Epithelial cell of esophagus (primary cell): ENCODE measurements around the gene ADGRB2.
A peak's percentile ranks its signal among the peaks of the same experiment; 100 is the strongest.

ENCODE experiments used
- DNase-seq: peaks from one replicate; pipeline ENCODE4 v3.0.0; 2010; ENCODE audit warnings: low read depth
- H3K4me3 ChIP-seq: 2 replicates; pipeline ENCODE4 v1.5.1; 2011; ENCODE audit warnings: mild to moderate bottlenecking, low read length, control low read depth
- CTCF ChIP-seq: IDR thresholded peaks from 2 replicates; pipeline ENCODE4 v1.5.1; 2011; ENCODE audit warnings: low read depth, mild to moderate bottlenecking, low read length, control low read depth, inconsistent platforms; ENCODE audit not compliant: insufficient read depth; ENCODE audit errors: missing control alignments

The ADGRB2 gene

GRCh38 chr1:31690921-31691320 is 73.2 kb downstream of the ADGRB2 start:
- no peak for TF ChIP-seq CTCF
- H3K4me3 ChIP-seq: no peak overlapping the region
- DNase-seq: no peak

GRCh38 chr1:31689854-31690253 is 74.3 kb downstream of the ADGRB2 start:
- no peak for TF ChIP-seq CTCF
- no peak overlapping the region for H3K4me3 ChIP-seq
- DNase-seq: peak; percentile 97

DNA sequence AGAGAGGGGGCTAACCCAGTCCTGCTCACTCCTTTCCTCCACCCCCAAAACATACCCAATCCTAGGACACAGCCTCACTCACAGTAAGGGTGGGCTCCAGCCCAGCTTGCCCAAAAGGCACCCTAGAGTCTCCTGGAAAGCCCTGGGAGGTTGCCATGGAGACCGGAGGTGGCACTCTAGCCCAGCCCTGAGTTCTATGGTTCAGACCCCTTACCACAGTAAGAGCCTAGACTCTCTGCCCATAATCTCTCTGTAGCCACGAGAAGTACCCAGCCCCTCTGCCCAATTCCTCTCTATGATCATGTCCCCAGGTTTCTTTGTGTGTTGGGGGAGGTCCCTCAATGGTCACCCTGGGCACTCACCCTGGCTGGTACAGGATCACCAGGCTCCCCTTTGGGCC is 74.8 kb downstream of the ADGRB2 start:
- no peak for TF ChIP-seq CTCF
- H3K4me3 ChIP-seq: no peak overlapping the region
- DNase-seq: no peak

DNA sequence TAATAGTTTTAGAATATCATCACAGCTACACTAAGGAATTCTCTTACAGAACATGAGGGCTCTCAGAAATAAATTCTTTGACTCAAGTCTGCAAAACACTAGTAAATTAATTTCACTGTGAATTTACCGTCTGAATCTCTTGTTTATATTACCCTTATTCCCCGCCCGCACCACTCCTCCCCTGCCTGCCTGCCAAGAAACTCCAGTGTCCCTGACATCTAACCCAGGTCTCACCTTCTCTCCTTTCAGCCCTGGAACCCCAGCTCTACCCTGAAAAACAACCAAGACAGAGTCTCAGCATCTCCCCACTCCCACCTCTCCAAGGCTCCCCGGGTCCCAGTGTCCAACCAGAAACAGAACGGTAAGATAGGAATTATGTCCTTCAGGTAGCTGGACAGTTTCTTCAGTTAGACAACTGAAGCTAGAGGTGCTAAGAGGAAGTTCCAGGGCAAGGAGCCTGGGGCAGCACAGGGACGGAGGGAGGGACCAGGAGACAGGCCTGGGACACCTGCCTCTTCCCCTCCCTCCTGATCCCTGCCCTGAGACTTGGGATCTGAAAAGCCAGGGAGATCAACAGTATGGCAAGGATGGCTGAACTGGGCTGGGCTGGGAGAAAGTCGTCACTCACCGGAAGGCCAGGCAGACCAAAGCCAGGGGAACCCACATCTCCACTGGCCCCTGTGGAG is 75.8 kb downstream of the ADGRB2 start:
- DNase-seq: no peak
- no peak for TF ChIP-seq CTCF
- no peak overlapping the region for H3K4me3 ChIP-seq

DNA sequence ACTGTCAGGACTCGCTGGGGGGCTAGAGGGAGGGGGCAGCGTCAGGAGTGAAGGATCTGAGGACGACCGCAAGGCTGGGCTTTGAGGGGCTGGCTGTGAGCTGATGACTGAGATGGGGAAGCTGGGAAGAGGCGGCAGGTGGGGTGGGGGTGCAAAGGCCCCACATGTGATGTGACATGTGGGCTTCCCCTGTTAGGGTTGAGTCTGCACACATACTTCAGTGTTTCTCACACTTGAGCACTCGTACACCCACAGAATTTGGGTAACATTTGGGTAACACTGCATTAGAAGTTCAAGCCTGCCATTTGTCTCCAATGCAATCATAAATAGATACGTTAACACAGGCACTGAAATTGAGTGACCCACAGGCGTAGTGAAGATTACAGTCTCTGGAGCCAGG is 76.5 kb downstream of the ADGRB2 start:
- no peak for DNase-seq

DNA sequence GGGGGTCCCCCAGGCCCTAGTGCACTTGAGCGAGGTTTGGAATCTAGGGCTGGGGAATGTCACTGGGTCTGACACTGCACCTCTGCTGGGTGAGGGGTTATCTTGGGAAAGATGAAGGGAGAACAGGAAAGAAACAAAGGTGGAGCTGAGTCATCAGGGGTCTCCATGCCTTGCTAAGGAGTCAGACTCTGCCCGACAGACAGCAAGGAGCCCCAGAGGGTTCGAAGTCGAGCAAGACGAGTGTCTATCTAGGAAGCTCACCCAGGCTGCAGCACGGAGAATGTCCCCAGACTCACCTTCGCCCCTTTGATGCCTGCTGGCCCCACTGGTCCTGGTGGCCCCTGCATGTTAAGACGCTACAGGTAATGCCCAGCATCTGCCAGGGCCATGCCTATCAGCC is 78.3 kb downstream of the ADGRB2 start:
- no peak for DNase-seq
- TF ChIP-seq CTCF: no peak
- H3K4me3 ChIP-seq: no peak overlapping the region

More for the DNA sequence above, 76.5 kb downstream of the ADGRB2 start:
- TF ChIP-seq CTCF: no peak
- H3K4me3 ChIP-seq: no peak overlapping the region

DNA sequence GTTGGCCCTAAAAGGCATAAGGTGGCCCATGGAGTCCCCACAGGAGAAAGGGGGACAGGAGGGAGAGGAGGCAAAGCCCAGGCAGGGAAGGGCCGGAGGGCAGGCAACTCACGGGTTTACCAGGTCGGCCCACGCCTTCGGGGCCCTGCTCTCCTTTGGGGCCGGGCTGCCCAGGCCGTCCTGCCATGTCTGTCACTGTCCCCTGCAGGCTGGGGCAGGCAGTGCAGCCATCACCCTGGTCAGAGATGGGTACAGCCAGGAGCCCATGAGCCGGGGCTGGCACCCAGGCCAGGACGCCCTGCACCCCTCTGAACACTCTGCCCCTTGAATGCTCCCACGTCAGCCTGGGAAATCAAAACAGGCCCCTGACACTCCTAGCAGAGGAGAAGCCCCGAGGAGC is 80.1 kb downstream of the ADGRB2 start:
- H3K4me3 ChIP-seq: no peak overlapping the region
- TF ChIP-seq CTCF: peak; percentile 44
- no peak for DNase-seq
